ENCODE results near the gene TMED8.
"Not testable (repeated sequence)": the region's sequence is repeated elsewhere in the genome, so short reads cannot be mapped to it uniquely, and the experiment has no call there.

TMED8 gene

GRCh38 chr14:77359626-77360025, 17.3 kb downstream of the TMED8 start:
- no peak for DNase-seq (ENCODE audit: low spot score)

GRCh38 chr14:77356899-77357298, 20.0 kb downstream of the TMED8 start:
- no peak for DNase-seq (ENCODE audit: low spot score)

GRCh38 chr14:77355811-77356210, 21.1 kb downstream of the TMED8 start:
- DNase-seq (ENCODE audit: low spot score): no peak

- no peak for DNase-seq (ENCODE audit: low spot score)
These were observed 23.3 kb downstream of the TMED8 start for GRCh38 chr14:77353469-77354141.

- DNase-seq (ENCODE audit: low spot score): no peak
These were observed 29.1 kb downstream of the TMED8 start for GRCh38 chr14:77347751-77348150.

- no peak for DNase-seq (ENCODE audit: low spot score)
These were observed 30.4 kb downstream of the TMED8 start for GRCh38 chr14:77346495-77346894.

GRCh38 chr14:77344377-77344996, 32.4 kb downstream of the TMED8 start:
- DNase-seq (ENCODE audit: low spot score): no peak

GRCh38 chr14:77343662-77344061, 33.2 kb downstream of the TMED8 start:
- no peak for DNase-seq (ENCODE audit: low spot score)

GRCh38 chr14:77342726-77343397, 34.0 kb downstream of the TMED8 start:
- no peak for DNase-seq (ENCODE audit: low spot score)

GRCh38 chr14:77340389-77340788, 36.5 kb downstream of the TMED8 start:
- DNase-seq (ENCODE audit: low spot score): no peak

GRCh38 chr14:77339407-77339806, 37.5 kb downstream of the TMED8 start:
- no peak for DNase-seq (ENCODE audit: low spot score)

- no peak for DNase-seq (ENCODE audit: low spot score)
These were observed 38.6 kb downstream of the TMED8 start for GRCh38 chr14:77338302-77338701.

GRCh38 chr14:77337880-77338279, 39.0 kb downstream of the TMED8 start:
- DNase-seq (ENCODE audit: low spot score): no peak

- DNase-seq (ENCODE audit: low spot score): not testable (repeated sequence)
These were observed 39.6 kb downstream of the TMED8 start for GRCh38 chr14:77337255-77337654.

GRCh38 chr14:77335576-77335975, 41.3 kb downstream of the TMED8 start:
- DNase-seq (ENCODE audit: low spot score): no peak

GRCh38 chr14:77329872-77330271, 47.0 kb downstream of the TMED8 start:
- no peak for DNase-seq (ENCODE audit: low spot score)

- DNase-seq (ENCODE audit: low spot score): no peak
These were observed 49.8 kb downstream of the TMED8 start for GRCh38 chr14:77327111-77327510.

GRCh38 chr14:77325746-77326094, 51.2 kb downstream of the TMED8 start:
- no peak for DNase-seq (ENCODE audit: low spot score)

GRCh38 chr14:77324816-77325745, 51.8 kb downstream of the TMED8 start:
- DNase-seq (ENCODE audit: low spot score): no peak

- DNase-seq (ENCODE audit: low spot score): no peak
These were observed 52.6 kb downstream of the TMED8 start for GRCh38 chr14:77324289-77324688.

- no peak for DNase-seq (ENCODE audit: low spot score)
These were observed 53.3 kb downstream of the TMED8 start for GRCh38 chr14:77323571-77323970.

- DNase-seq (ENCODE audit: low spot score): no peak
These were observed 53.9 kb downstream of the TMED8 start for GRCh38 chr14:77322951-77323350.
